ENCODE data around the gene SEC14L2. TPM values are rescaled to one million over a fixed set of nuclear protein-coding genes. Genes with fewer than 3 reads are reported as not detected.

Gene SEC14L2
- total and polyA plus RNA-seq, 4 donors = 6.5 to 110 (median 49.6) TPM

DNA sequence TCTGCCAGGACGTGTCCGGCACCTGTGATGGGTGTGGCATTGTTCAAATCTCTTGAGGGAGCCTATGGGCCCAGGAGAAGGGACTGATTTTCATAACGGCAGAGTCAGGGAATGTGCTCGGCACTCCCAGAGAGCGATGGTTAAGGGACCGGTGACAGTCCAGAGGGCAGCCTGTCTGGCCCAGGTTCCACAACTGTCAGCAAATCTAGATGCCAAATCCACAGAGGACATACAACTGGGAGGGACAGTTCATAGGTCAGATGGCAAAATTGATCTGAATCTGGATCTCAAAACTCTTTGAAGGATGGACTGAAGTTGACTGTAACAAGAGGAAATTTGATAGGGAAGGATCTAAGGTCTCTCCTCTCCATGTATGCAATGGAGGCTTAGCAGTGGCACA is 7.5 kb downstream of the SEC14L2 start:
- Histone ChIP-seq H3K27ac (ENCODE audit: low read depth in 1 of 2, low read length in 2 of 2) (peak overlapping the region; percentile 63 to 66), H3K9me3 (ENCODE audit: control insufficient read depth in 4 of 4, low read length in 3 of 4) (no peaks in the 10 kb centered on the region), H3K4me1 (ENCODE audit: control insufficient read depth in 4 of 4, insufficient read depth in 4 of 4, low read length in 3 of 4) (peaks cover 12 to 75% (median 69%) of the 10 kb centered on the region in 4 donors), H3K27me3 (ENCODE audit: control insufficient read depth in 4 of 4, insufficient read depth in 4 of 4, low read length in 3 of 4) (no peaks in the 10 kb centered on the region), H3K4me3 (ENCODE audit: low read depth in 1 of 3, low read length in 3 of 3) (no peak overlapping the region), H3K36me3 (ENCODE audit: control insufficient read depth in 4 of 4, insufficient read depth in 3 of 4, low read depth in 1 of 4, low read length in 3 of 4) (peaks cover 3 to 29% (median 24%) of the 10 kb centered on the region in 4 donors), H3K9ac (ENCODE audit: low read depth in 1 of 2, low read length in 2 of 2) (no peak overlapping the region)
- peak in 1 of 2 donors; percentile 26 for TF ChIP-seq EGR1 (IDR thresholded peaks at IDR 0.05; ENCODE audit: low read depth in 2 of 2)
- peak; percentile 95 to 96 for TF ChIP-seq RXRA (IDR thresholded peaks at IDR 0.05)
- TF ChIP-seq, protein P1, sequence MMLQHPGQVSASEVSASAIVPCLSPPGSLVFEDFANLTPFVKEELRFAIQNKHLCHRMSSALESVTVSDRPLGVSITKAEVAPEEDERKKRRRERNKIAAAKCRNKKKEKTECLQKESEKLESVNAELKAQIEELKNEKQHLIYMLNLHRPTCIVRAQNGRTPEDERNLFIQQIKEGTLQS (IDR thresholded peaks at IDR 0.05) = peak; percentile 50
- TF ChIP-seq FOXA1 (IDR thresholded peaks at IDR 0.05) = peak; percentile 58
- no peak for TF ChIP-seq TAF1 (conservative IDR thresholded peaks at IDR 0.05)
- no peak for TF ChIP-seq CTCF (IDR thresholded peaks at IDR 0.05; ENCODE audit: low read depth, low read length, missing input control)
- peak; percentile 76 for TF ChIP-seq YY1 (IDR thresholded peaks at IDR 0.05)
- TF ChIP-seq, protein P2, sequence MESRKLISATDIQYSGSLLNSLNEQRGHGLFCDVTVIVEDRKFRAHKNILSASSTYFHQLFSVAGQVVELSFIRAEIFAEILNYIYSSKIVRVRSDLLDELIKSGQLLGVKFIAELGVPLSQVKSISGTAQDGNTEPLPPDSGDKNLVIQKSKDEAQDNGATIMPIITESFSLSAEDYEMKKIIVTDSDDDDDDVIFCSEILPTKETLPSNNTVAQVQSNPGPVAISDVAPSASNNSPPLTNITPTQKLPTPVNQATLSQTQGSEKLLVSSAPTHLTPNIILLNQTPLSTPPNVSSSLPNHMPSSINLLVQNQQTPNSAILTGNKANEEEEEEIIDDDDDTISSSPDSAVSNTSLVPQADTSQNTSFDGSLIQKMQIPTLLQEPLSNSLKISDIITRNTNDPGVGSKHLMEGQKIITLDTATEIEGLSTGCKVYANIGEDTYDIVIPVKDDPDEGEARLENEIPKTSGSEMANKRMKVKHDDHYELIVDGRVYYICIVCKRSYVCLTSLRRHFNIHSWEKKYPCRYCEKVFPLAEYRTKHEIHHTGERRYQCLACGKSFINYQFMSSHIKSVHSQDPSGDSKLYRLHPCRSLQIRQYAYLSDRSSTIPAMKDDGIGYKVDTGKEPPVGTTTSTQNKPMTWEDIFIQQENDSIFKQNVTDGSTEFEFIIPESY (IDR thresholded peaks at IDR 0.05) = peak; percentile 51
- peak in 1 of 2 donors; percentile 35 for TF ChIP-seq GABPA (IDR thresholded peaks at IDR 0.05 in 1 of 2, conservative IDR thresholded peaks at IDR 0.05 in 1 of 2)
- peak; percentile 51 to 81 for TF ChIP-seq JUND (IDR thresholded peaks at IDR 0.05)
- TF ChIP-seq, protein P3, sequence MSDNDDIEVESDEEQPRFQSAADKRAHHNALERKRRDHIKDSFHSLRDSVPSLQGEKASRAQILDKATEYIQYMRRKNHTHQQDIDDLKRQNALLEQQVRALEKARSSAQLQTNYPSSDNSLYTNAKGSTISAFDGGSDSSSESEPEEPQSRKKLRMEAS (IDR thresholded peaks at IDR 0.05) = peak; percentile 81
- TF ChIP-seq RAD21 (IDR thresholded peaks at IDR 0.05) = peak; percentile 17 to 50
- peak; percentile 98 to 99 for TF ChIP-seq HNF4A (conservative IDR thresholded peaks at IDR 0.05)
- TF ChIP-seq FOXA2 (IDR thresholded peaks at IDR 0.05) = peak; percentile 54
- TF ChIP-seq SP1 (IDR thresholded peaks at IDR 0.05) = peak; percentile 85
- TF ChIP-seq, protein P4, sequence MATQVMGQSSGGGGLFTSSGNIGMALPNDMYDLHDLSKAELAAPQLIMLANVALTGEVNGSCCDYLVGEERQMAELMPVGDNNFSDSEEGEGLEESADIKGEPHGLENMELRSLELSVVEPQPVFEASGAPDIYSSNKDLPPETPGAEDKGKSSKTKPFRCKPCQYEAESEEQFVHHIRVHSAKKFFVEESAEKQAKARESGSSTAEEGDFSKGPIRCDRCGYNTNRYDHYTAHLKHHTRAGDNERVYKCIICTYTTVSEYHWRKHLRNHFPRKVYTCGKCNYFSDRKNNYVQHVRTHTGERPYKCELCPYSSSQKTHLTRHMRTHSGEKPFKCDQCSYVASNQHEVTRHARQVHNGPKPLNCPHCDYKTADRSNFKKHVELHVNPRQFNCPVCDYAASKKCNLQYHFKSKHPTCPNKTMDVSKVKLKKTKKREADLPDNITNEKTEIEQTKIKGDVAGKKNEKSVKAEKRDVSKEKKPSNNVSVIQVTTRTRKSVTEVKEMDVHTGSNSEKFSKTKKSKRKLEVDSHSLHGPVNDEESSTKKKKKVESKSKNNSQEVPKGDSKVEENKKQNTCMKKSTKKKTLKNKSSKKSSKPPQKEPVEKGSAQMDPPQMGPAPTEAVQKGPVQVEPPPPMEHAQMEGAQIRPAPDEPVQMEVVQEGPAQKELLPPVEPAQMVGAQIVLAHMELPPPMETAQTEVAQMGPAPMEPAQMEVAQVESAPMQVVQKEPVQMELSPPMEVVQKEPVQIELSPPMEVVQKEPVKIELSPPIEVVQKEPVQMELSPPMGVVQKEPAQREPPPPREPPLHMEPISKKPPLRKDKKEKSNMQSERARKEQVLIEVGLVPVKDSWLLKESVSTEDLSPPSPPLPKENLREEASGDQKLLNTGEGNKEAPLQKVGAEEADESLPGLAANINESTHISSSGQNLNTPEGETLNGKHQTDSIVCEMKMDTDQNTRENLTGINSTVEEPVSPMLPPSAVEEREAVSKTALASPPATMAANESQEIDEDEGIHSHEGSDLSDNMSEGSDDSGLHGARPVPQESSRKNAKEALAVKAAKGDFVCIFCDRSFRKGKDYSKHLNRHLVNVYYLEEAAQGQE (IDR thresholded peaks at IDR 0.05) = peak; percentile 64
- peak; percentile 94 for TF ChIP-seq NR2F2 (IDR thresholded peaks at IDR 0.05)
- peak; percentile 93 for TF ChIP-seq HNF4G (IDR thresholded peaks at IDR 0.05)
- DNase-seq (ENCODE audit: low spot score) = no peak
- 41% methylated on average over 6 of the region's 6 CpGs for WGBS
